Suprapubic skin (tissue), 4 donors: ENCODE results near the gene E2F3. TPM values are rescaled to one million over a fixed set of nuclear protein-coding genes. Genes with fewer than 3 reads are reported as not detected.
A peak's percentile ranks its signal among the peaks of the same experiment; 100 is the strongest.

Source experiments
- DNase-seq, 2 donors: peaks; one replicate each; pipeline ENCODE4 v3.0.0-alpha.2; 2019; ENCODE audit warnings: low spot score in 2 of 2
- H3K27ac ChIP-seq: fragments of 200-600 bp; sonication (generic); one replicate; pipeline ENCODE4 v1.5.1; 2019
- H3K27me3 ChIP-seq: fragments of 200-600 bp; sonication (generic); one replicate; pipeline ENCODE4 v1.5.1; 2019
- H3K36me3 ChIP-seq: fragments of 200-600 bp; sonication (generic); one replicate; pipeline ENCODE4 v1.5.1; 2019
- H3K4me1 ChIP-seq: fragments of 200-600 bp; sonication (generic); one replicate; pipeline ENCODE4 v1.5.1; 2019
- H3K4me3 ChIP-seq: fragments of 200-600 bp; sonication (generic); one replicate; pipeline ENCODE4 v1.5.1; 2019; ENCODE audit warnings: mild to moderate bottlenecking
- H3K9me3 ChIP-seq: fragments of 200-600 bp; sonication (generic); one replicate; pipeline ENCODE4 v1.5.1; 2019
- CTCF ChIP-seq, 2 donors: fragments of 200-600 bp in 1 of 2; fragments of 450-650 bp in 1 of 2; sonication (generic) in 1 of 2; IDR thresholded peaks; one replicate each; pipeline ENCODE4 v1.5.1; 2016 to 2019; ENCODE audit warnings: antibody characterized with exemption in 2 of 2, mild to moderate bottlenecking in 1 of 2, moderate library complexity in 1 of 2
- EP300 ChIP-seq: sonication (generic); formaldehyde crosslinking; IDR thresholded peaks from one replicate; pipeline ENCODE4 v1.6.1; 2017; ENCODE audit warnings: antibody characterized with exemption
- POLR2A ChIP-seq, 2 donors: fragments of 450-650 bp; IDR thresholded peaks; one replicate each; pipeline ENCODE4 v1.6.1; 2017; ENCODE audit warnings: antibody characterized with exemption in 2 of 2, mild to moderate bottlenecking in 2 of 2, moderate library complexity in 2 of 2
- POLR2AphosphoS5 ChIP-seq, 3 donors: sonication (generic); formaldehyde crosslinking; IDR thresholded peaks; one replicate each; pipeline ENCODE4 v1.6.1; 2017; ENCODE audit warnings: antibody characterized with exemption in 3 of 3
- WGBS: methylation state at CpG from one replicate; pipeline ENCODE4 v1.1.5; 2018; 5-methylcytosine and 5-hydroxymethylcytosine counted together
- total RNA-seq, 4 donors: library from RNA; depleted of rRNA; stranded (reverse); fragments of >200 nt; gene quantifications; one replicate each; pipeline ENCODE4 v1.1.0, GENCODE V29; 2016

The E2F3 gene
- 1 to 10 TPM; 1.9 to 3.6 (median 2.9) TPM for total RNA-seq

GRCh38 chr6:20401205-20402091 lies at the start of gene E2F3:
TSS of gene E2F3 (plus strand) at chr6:20401879. CDS start at chr6:20402233, 354 bp downstream.
- H3K27me3 ChIP-seq = no peaks in the 10 kb centered on the region
- peak within 1 kb of the TSS; percentile 90 for H3K4me3 ChIP-seq
- no peaks in the 10 kb centered on the region for H3K36me3 ChIP-seq
- DNase-seq = peak; percentile 100
- peaks cover 24% of the 10 kb centered on the region for H3K4me1 ChIP-seq
- H3K27ac ChIP-seq = peak within 1 kb of the TSS; percentile 88
- no peak for TF ChIP-seq CTCF (IDR thresholded peaks at IDR 0.05)
- peak in 2 of 3 donors; percentile 40 to 77 for TF ChIP-seq POLR2AphosphoS5 (IDR thresholded peaks at IDR 0.05)
- H3K9me3 ChIP-seq = no peaks in the 10 kb centered on the region
- 0% methylated on average over 29 of the region's 63 CpGs for WGBS

- Histone ChIP-seq H3K4me3 (no peak overlapping the region), H3K9me3 (no peaks in the 10 kb centered on the region), H3K4me1 (no peaks in the 10 kb centered on the region), H3K27ac (no peak overlapping the region), H3K27me3 (no peaks in the 10 kb centered on the region), H3K36me3 (no peaks in the 10 kb centered on the region)
- DNase-seq = no peak
- TF ChIP-seq POLR2AphosphoS5 (IDR thresholded peaks at IDR 0.05) = no peak
- no peak for TF ChIP-seq CTCF (IDR thresholded peaks at IDR 0.05)
- TF ChIP-seq POLR2A (IDR thresholded peaks at IDR 0.05) = no peak
- TF ChIP-seq EP300 = no peak
- 75% methylated on average over 4 of the region's 4 CpGs for WGBS
Observed at GRCh38 chr6:20352346-20352745, 49.3 kb upstream of the E2F3 start.

- no peak for TF ChIP-seq EP300
- no peak for TF ChIP-seq CTCF (IDR thresholded peaks at IDR 0.05)
- TF ChIP-seq POLR2A (IDR thresholded peaks at IDR 0.05) = no peak
- TF ChIP-seq POLR2AphosphoS5 (IDR thresholded peaks at IDR 0.05) = no peak
- H3K36me3 ChIP-seq = no peaks in the 10 kb centered on the region
- H3K4me3 ChIP-seq = no peak overlapping the region
- WGBS = 83% methylated on average over 5 of the region's 5 CpGs
- no peak for DNase-seq
- no peak overlapping the region for H3K27ac ChIP-seq
- H3K9me3 ChIP-seq = no peaks in the 10 kb centered on the region
- H3K4me1 ChIP-seq = no peaks in the 10 kb centered on the region
- H3K27me3 ChIP-seq = no peaks in the 10 kb centered on the region
Observed at GRCh38 chr6:20353134-20353533, 48.5 kb upstream of the E2F3 start.

- H3K4me1 ChIP-seq = no peaks in the 10 kb centered on the region
- DNase-seq = no peak
- WGBS = 76% methylated on average over 3 of the region's 3 CpGs
- H3K9me3 ChIP-seq = no peaks in the 10 kb centered on the region
- no peak for TF ChIP-seq EP300
- TF ChIP-seq POLR2AphosphoS5 (IDR thresholded peaks at IDR 0.05) = no peak
- TF ChIP-seq POLR2A (IDR thresholded peaks at IDR 0.05) = no peak
- TF ChIP-seq CTCF (IDR thresholded peaks at IDR 0.05) = no peak
- no peak overlapping the region for H3K4me3 ChIP-seq
- no peaks in the 10 kb centered on the region for H3K27me3 ChIP-seq
- H3K36me3 ChIP-seq = no peaks in the 10 kb centered on the region
- H3K27ac ChIP-seq = no peak overlapping the region
Observed at GRCh38 chr6:20354366-20354765, 47.3 kb upstream of the E2F3 start.

GRCh38 chr6:20360471-20361119 lies 41.1 kb upstream of the E2F3 start:
- Histone ChIP-seq H3K36me3 (no peaks in the 10 kb centered on the region), H3K27ac (no peak overlapping the region), H3K27me3 (no peaks in the 10 kb centered on the region), H3K4me3 (no peak overlapping the region), H3K4me1 (no peaks in the 10 kb centered on the region), H3K9me3 (no peaks in the 10 kb centered on the region)
- no peak for DNase-seq
- 88% methylated on average over 6 of the region's 6 CpGs for WGBS
- TF ChIP-seq CTCF (IDR thresholded peaks at IDR 0.05) (no peak), POLR2AphosphoS5 (IDR thresholded peaks at IDR 0.05) (no peak), POLR2A (IDR thresholded peaks at IDR 0.05) (no peak), EP300 (no peak)
